Nephron (organoid): ENCODE data around the gene CTDNEP1.

ENCODE experiments used
- H3K27ac Mint-ChIP-seq, 3 experiments: 2 replicates each; pipeline ENCODE4 v1.8.0; 2020; ENCODE audit warnings: mixed read lengths in 3 of 3, mild to moderate bottlenecking in 2 of 3, moderate library complexity in 1 of 3
- H3K27me3 Mint-ChIP-seq: 2 replicates; pipeline ENCODE4 v1.8.0; 2021; ENCODE audit warnings: low read depth, mild to moderate bottlenecking, moderate library complexity, mixed read lengths
- H3K36me3 Mint-ChIP-seq: 2 replicates; pipeline ENCODE4 v1.8.0; 2020; ENCODE audit warnings: low read depth, mixed read lengths
- H3K4me1 Mint-ChIP-seq: 2 replicates; pipeline ENCODE4 v1.8.0; 2020; ENCODE audit warnings: mixed read lengths
- H3K4me3 Mint-ChIP-seq, 3 experiments: 2 replicates each; pipeline ENCODE4 v1.8.0; 2020; ENCODE audit warnings: mild to moderate bottlenecking in 3 of 3, mixed read lengths in 3 of 3, moderate library complexity in 2 of 3
- H3K9me3 Mint-ChIP-seq: 2 replicates; pipeline ENCODE4 v1.8.0; 2020; ENCODE audit warnings: mixed read lengths
- CTCF ChIP-seq, 3 experiments: fragments of 200-600 bp; sonication (generic); IDR thresholded peaks; one replicate each; pipeline ENCODE4 v1.5.0; 2021; ENCODE audit warnings: antibody characterized with exemption in 3 of 3; ENCODE audit not compliant: unreplicated experiment in 3 of 3

Gene CTDNEP1

GRCh38 chr17:7229504-7229903 lies 22.0 kb downstream of the CTDNEP1 start:
- Mint-ChIP-seq H3K9me3 (no peaks in the 10 kb centered on the region), H3K4me1 (peaks cover 20% of the 10 kb centered on the region), H3K27me3 (no peaks in the 10 kb centered on the region), H3K4me3 (peak overlapping the region in 2 of 3 experiments; percentile 40 to 59), H3K27ac (no peak overlapping the region), H3K36me3 (peaks cover 41% of the 10 kb centered on the region)
- TF ChIP-seq CTCF (IDR thresholded peaks at IDR 0.05; ENCODE audit: unreplicated experiment in 3 of 3): no peak

- no peaks in the 10 kb centered on the region for H3K27me3 Mint-ChIP-seq
- H3K27ac Mint-ChIP-seq: no peak overlapping the region
- H3K4me3 Mint-ChIP-seq: no peak overlapping the region
These were observed 22.6 kb downstream of the CTDNEP1 start for GRCh38 chr17:7228920-7229319.

GRCh38 chr17:7226721-7227710 lies 24.5 kb downstream of the CTDNEP1 start:
- H3K27ac Mint-ChIP-seq: no peak overlapping the region
- H3K27me3 Mint-ChIP-seq: no peaks in the 10 kb centered on the region
- H3K4me3 Mint-ChIP-seq: no peak overlapping the region
- TF ChIP-seq CTCF (IDR thresholded peaks at IDR 0.05; ENCODE audit: unreplicated experiment in 3 of 3): no peak
- H3K36me3 Mint-ChIP-seq: peaks cover 53% of the 10 kb centered on the region
- no peaks in the 10 kb centered on the region for H3K9me3 Mint-ChIP-seq
- peaks cover 3% of the 10 kb centered on the region for H3K4me1 Mint-ChIP-seq

More at GRCh38 chr17:7228920-7229319, 22.6 kb downstream of the CTDNEP1 start:
- TF ChIP-seq CTCF (IDR thresholded peaks at IDR 0.05; ENCODE audit: unreplicated experiment in 3 of 3): no peak
- peaks cover 19% of the 10 kb centered on the region for H3K4me1 Mint-ChIP-seq
- no peaks in the 10 kb centered on the region for H3K9me3 Mint-ChIP-seq
- H3K36me3 Mint-ChIP-seq: peaks cover 41% of the 10 kb centered on the region

GRCh38 chr17:7225711-7226331 lies 25.7 kb downstream of the CTDNEP1 start:
- peaks cover 12% of the 10 kb centered on the region for H3K4me1 Mint-ChIP-seq
- H3K4me3 Mint-ChIP-seq: no peak overlapping the region
- H3K9me3 Mint-ChIP-seq: no peaks in the 10 kb centered on the region
- H3K27me3 Mint-ChIP-seq: no peaks in the 10 kb centered on the region
- no peak for TF ChIP-seq CTCF (IDR thresholded peaks at IDR 0.05; ENCODE audit: unreplicated experiment in 3 of 3)
- H3K36me3 Mint-ChIP-seq: peaks cover 50% of the 10 kb centered on the region
- H3K27ac Mint-ChIP-seq: no peak overlapping the region

- TF ChIP-seq CTCF (IDR thresholded peaks at IDR 0.05; ENCODE audit: unreplicated experiment in 3 of 3): no peak
- Mint-ChIP-seq H3K9me3 (no peaks in the 10 kb centered on the region), H3K27me3 (no peaks in the 10 kb centered on the region)
These were observed 26.8 kb downstream of the CTDNEP1 start for GRCh38 chr17:7224661-7225111.

More at GRCh38 chr17:7224661-7225111, 26.8 kb downstream of the CTDNEP1 start:
- Mint-ChIP-seq H3K4me1 (peaks cover 20% of the 10 kb centered on the region), H3K27ac (no peak overlapping the region), H3K36me3 (peaks cover 41% of the 10 kb centered on the region), H3K4me3 (no peak overlapping the region)
